ENCODE data around the gene KLHL26. TPM values are rescaled to one million over a fixed set of nuclear protein-coding genes. Genes with fewer than 3 reads are reported as not detected.

Gene KLHL26
- total and polyA plus RNA-seq, 8 donors = 1.2 to 45.1 (median 4.1) TPM

- H3K27ac ChIP-seq = peak within 1 kb of the TSS; percentile 73 to 92 (median 90)
- H3K36me3 ChIP-seq = peaks cover 8 to 20% (median 16%) of the 10 kb centered on the region in 4 donors
- intact Hi-C loops (cut with DNase I; ENCODE audit: low total_unique reads) = no loop called here
- DNase-seq = peak; percentile 80 to 95
- peak within 1 kb of the TSS; percentile 73 to 93 (median 90) for H3K4me3 ChIP-seq
- H3K27me3 ChIP-seq = no peaks in the 10 kb centered on the region
- TF ChIP-seq POLR2A (IDR thresholded peaks at IDR 0.05) = no peak
- TF ChIP-seq CTCF (IDR thresholded peaks at IDR 0.05) = peak in 5 of 7 experiments; percentile 70 to 93 (median 76)
- no peak for TF ChIP-seq EP300 (IDR thresholded peaks at IDR 0.05)
- TF ChIP-seq POLR2AphosphoS5 (IDR thresholded peaks at IDR 0.05) = peak; percentile 43 to 68 (median 63)
- peaks cover 12 to 37% (median 30%) of the 10 kb centered on the region in 4 donors for H3K4me1 ChIP-seq
- 0 to 1% (median 0%) methylated on average over 7 to 72 of the region's 72 CpGs for WGBS, 5 donors
- no peaks in the 10 kb centered on the region for H3K9me3 ChIP-seq
Measured at GRCh38 chr19:18588611-18589379, 48.0 kb upstream of the KLHL26 start, which contains the start of gene REX1BD. TSS of gene REX1BD (plus strand) at chr19:18588798. CDS start at chr19:18588802, 4 bp downstream.

- H3K27me3 ChIP-seq = peaks cover 0 to 1% (median 0%) of the 10 kb centered on the region in 3 donors
- peaks cover 20 to 45% (median 38%) of the 10 kb centered on the region in 4 donors for H3K4me1 ChIP-seq
- WGBS, 5 donors = 11 to 33% (median 16%) methylated on average over 20 to 52 of the region's 52 CpGs
- H3K27ac ChIP-seq = peak overlapping the region; percentile 73 to 92 (median 90)
- intact Hi-C loops (cut with DNase I; ENCODE audit: low total_unique reads) = loop anchor here (5.0 kb wide), 1 partner anchor 258 kb away; no protein-coding TSS in a partner anchor
- TF ChIP-seq POLR2A (IDR thresholded peaks at IDR 0.05) (no peak), EP300 (IDR thresholded peaks at IDR 0.05) (no peak), POLR2AphosphoS5 (IDR thresholded peaks at IDR 0.05) (peak in 1 of 3 donors; percentile 32), CTCF (IDR thresholded peaks at IDR 0.05) (peak in 2 of 7 experiments; percentile 23 to 28)
- DNase-seq = peak; percentile 74 to 92
- H3K9me3 ChIP-seq = no peaks in the 10 kb centered on the region
- peak overlapping the region; percentile 73 to 93 (median 90) for H3K4me3 ChIP-seq
- H3K36me3 ChIP-seq = peaks cover 8 to 20% (median 16%) of the 10 kb centered on the region in 4 donors
Measured at GRCh38 chr19:18589380-18590272, 47.2 kb upstream of the KLHL26 start.

- TF ChIP-seq CTCF (IDR thresholded peaks at IDR 0.05) (no peak), POLR2A (IDR thresholded peaks at IDR 0.05) (no peak), EP300 (IDR thresholded peaks at IDR 0.05) (no peak), POLR2AphosphoS5 (IDR thresholded peaks at IDR 0.05) (no peak)
- Histone ChIP-seq H3K9me3 (no peaks in the 10 kb centered on the region), H3K36me3 (peaks cover 8 to 20% (median 16%) of the 10 kb centered on the region in 4 donors), H3K27ac (peak overlapping the region in 4 of 5 donors; percentile 84 to 92 (median 90)), H3K27me3 (peaks cover 0 to 11% (median 6%) of the 10 kb centered on the region in 3 donors), H3K4me3 (peak overlapping the region in 1 of 4 donors; percentile 93), H3K4me1 (peaks cover 27 to 53% (median 46%) of the 10 kb centered on the region in 4 donors)
- intact Hi-C loops (cut with DNase I; ENCODE audit: low total_unique reads) = loop anchor here (5.0 kb wide), 1 partner anchor 257 kb away; no protein-coding TSS in a partner anchor
- peak in 1 of 2 donors; percentile 92 for DNase-seq
- WGBS, 5 donors = 78 to 89% (median 84%) methylated on average over 37 to 40 of the region's 40 CpGs
Measured at GRCh38 chr19:18590273-18591272, 46.3 kb upstream of the KLHL26 start.
